Tibial nerve (tissue), 4 donors: ENCODE data around the gene THSD4. TPM values are rescaled to one million over a fixed set of nuclear protein-coding genes. Genes with fewer than 3 reads are reported as not detected.

Experiments
- DNase-seq, 2 donors: peaks; one replicate each; pipeline ENCODE4 v3.0.0-alpha.2; 2019; ENCODE audit warnings: low spot score in 2 of 2
- H3K27ac ChIP-seq, 4 donors: fragments of 200-600 bp; sonication (generic) in 3 of 4; one replicate each; pipeline ENCODE4 v1.5.1; 2017 to 2019; ENCODE audit warnings: mild to moderate bottlenecking in 1 of 4
- H3K27me3 ChIP-seq, 2 donors: fragments of 200-600 bp; sonication (generic) in 1 of 2; one replicate each; pipeline versions ENCODE4 v1.5.1 to v1.6.0; 2017 to 2019
- H3K36me3 ChIP-seq, 3 donors: fragments of 200-600 bp; sonication (generic); one replicate each; pipeline ENCODE4 v1.5.1; 2018 to 2019
- H3K4me1 ChIP-seq, 4 donors: fragments of 200-600 bp; sonication (generic) in 3 of 4; one replicate each; pipeline ENCODE4 v1.5.1; 2017 to 2019
- H3K4me3 ChIP-seq, 4 donors: fragments of 200-600 bp; sonication (generic) in 3 of 4; one replicate each; pipeline ENCODE4 v1.5.1; 2017 to 2019; ENCODE audit warnings: mild to moderate bottlenecking in 1 of 4, moderate library complexity in 1 of 4
- H3K9me3 ChIP-seq, 4 donors: fragments of 200-600 bp; sonication (generic) in 3 of 4; one replicate each; pipeline ENCODE4 v1.5.1; 2017 to 2019
- CTCF ChIP-seq, 5 experiments: fragments of 200-600 bp in 3 of 5; fragments of 450-650 bp in 2 of 5; sonication (generic) in 3 of 5; IDR thresholded peaks; one replicate each; pipeline ENCODE4 v1.5.1; 2016 to 2019; ENCODE audit warnings: antibody characterized with exemption in 5 of 5, mild to moderate bottlenecking in 3 of 5, moderate library complexity in 2 of 5
- EP300 ChIP-seq, 2 donors: sonication (generic); formaldehyde crosslinking; IDR thresholded peaks; one replicate each; pipeline ENCODE4 v1.6.1; 2017; ENCODE audit warnings: antibody characterized with exemption in 2 of 2, mild to moderate bottlenecking in 1 of 2
- POLR2A ChIP-seq, 2 donors: fragments of 450-650 bp; IDR thresholded peaks; one replicate each; pipeline ENCODE4 v1.6.1; 2017; ENCODE audit warnings: antibody characterized with exemption in 2 of 2, mild to moderate bottlenecking in 2 of 2, moderate library complexity in 2 of 2
- WGBS, 2 donors: methylation state at CpG; one replicate each; pipeline ENCODE4 v1.1.5; 2018; 5-methylcytosine and 5-hydroxymethylcytosine counted together
- total RNA-seq, 4 donors: library from RNA; depleted of rRNA; stranded (reverse); fragments of >200 nt; gene quantifications; one replicate each; pipeline ENCODE4 v1.1.0, GENCODE V29; 2016

THSD4 gene
- total RNA-seq, 4 donors from 2014 or later: 9.6 to 25.1 (median 21.2) TPM

GRCh38 chr15:71815301-71815700 lies 700.0 kb downstream of the THSD4 start:
- Histone ChIP-seq H3K9me3 (peaks cover 0 to 16% (median 0%) of the 10 kb centered on the region in 4 donors), H3K36me3 (peaks cover 0 to 21% (median 0%) of the 10 kb centered on the region in 3 donors), H3K27ac (no peak overlapping the region), H3K4me1 (no peaks in the 10 kb centered on the region), H3K27me3 (no peaks in the 10 kb centered on the region), H3K4me3 (no peak overlapping the region)
- TF ChIP-seq POLR2A (IDR thresholded peaks at IDR 0.05) (no peak), EP300 (IDR thresholded peaks at IDR 0.05) (no peak), CTCF (IDR thresholded peaks at IDR 0.05) (no peak)
- 90 to 92% methylated on average over 3 of the region's 3 CpGs for WGBS, 2 donors
- DNase-seq: no peak

DNA sequence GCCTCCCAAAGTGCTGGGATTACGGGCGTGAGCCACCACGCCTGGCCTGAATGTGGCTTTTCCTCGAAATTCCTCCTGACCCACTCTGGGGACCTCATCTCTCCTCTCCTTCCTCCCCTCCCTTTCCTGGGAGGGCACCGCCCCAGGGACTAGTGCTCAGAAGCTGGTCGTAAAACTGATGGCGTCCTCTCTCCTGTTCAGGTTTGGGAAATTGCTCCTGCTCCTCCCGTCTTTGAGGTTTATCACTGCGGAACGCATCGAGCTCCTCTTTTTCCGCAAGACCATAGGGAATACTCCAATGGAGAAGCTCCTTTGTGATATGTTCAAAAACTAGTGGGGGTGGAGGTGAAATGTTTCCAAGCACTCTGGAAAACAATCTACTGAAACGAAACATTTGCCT lies 702.1 kb downstream of the THSD4 start:
- peaks cover 0 to 41% (median 0%) of the 10 kb centered on the region in 3 donors for H3K36me3 ChIP-seq
- H3K9me3 ChIP-seq: peaks cover 0 to 36% (median 9%) of the 10 kb centered on the region in 4 donors
- no peak overlapping the region for H3K4me3 ChIP-seq
- 94 to 95% methylated on average over 13 of the region's 13 CpGs for WGBS, 2 donors
- no peak for TF ChIP-seq EP300 (IDR thresholded peaks at IDR 0.05)
- no peak for TF ChIP-seq POLR2A (IDR thresholded peaks at IDR 0.05)
- H3K27ac ChIP-seq: no peak overlapping the region
- H3K27me3 ChIP-seq: no peaks in the 10 kb centered on the region
- no peaks in the 10 kb centered on the region for H3K4me1 ChIP-seq
- no peak for DNase-seq

DNA sequence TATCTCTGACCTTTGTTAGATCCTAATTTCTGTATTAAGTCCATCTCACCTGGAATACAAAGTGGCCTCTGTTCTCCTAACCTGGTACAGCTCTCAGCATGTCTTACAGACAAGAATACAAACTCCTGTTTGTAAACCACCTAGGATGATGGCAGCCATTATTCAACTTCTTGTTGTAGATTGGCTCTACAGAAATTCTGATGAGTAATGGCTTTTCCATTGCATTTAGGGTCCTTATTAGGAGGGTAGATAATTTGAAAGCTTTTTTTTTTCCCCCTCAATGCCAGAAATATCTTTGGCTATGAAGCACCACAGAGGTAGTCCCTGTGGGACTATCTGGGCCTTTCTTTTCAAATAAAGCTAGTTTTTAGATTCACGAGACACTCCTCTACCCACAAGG lies 704.9 kb downstream of the THSD4 start:
- Histone ChIP-seq H3K27me3 (no peaks in the 10 kb centered on the region), H3K4me1 (no peaks in the 10 kb centered on the region), H3K27ac (no peak overlapping the region), H3K9me3 (peaks cover 0 to 57% (median 12%) of the 10 kb centered on the region in 4 donors), H3K4me3 (no peak overlapping the region), H3K36me3 (peaks cover 0 to 69% (median 0%) of the 10 kb centered on the region in 3 donors)
- TF ChIP-seq POLR2A (IDR thresholded peaks at IDR 0.05) (no peak), CTCF (IDR thresholded peaks at IDR 0.05) (no peak), EP300 (IDR thresholded peaks at IDR 0.05) (no peak)
- WGBS, 2 donors: 93 to 96% methylated on average over 1 of the region's 1 CpG
- DNase-seq: no peak

DNA sequence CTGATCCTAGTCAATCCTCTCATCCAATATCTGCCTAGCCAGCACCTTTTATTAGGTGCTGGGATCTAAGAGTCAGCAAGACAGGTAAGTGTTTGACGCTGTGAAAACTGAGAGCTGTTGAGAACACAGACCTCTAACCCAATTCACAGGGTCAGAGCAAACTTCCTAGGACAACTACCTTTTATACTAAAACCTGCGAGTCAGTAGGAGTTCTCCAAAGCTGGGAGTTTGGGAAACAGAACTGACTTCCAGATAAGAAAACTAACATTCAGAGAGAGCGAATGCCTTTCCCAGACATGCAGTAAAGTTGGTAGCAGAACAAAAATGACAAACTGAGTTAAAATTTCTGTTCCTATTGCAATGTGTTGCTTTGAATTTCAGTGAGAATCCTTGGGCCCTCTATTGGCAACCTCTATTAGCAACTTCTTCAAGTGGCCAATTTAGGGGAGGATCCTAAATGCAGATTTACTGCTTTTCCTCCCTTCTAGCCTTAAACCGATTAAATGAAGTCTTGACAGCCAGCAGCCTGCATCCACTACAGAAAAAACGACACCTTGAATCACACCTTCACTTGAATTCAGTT lies 706.4 kb downstream of the THSD4 start:
- peaks cover 5 to 84% (median 6%) of the 10 kb centered on the region in 3 donors for H3K36me3 ChIP-seq
- TF ChIP-seq CTCF (IDR thresholded peaks at IDR 0.05) (no peak), POLR2A (IDR thresholded peaks at IDR 0.05) (no peak), EP300 (IDR thresholded peaks at IDR 0.05) (no peak)
- H3K27me3 ChIP-seq: no peaks in the 10 kb centered on the region
- H3K27ac ChIP-seq: no peak overlapping the region
- no peaks in the 10 kb centered on the region for H3K4me1 ChIP-seq
- no peak overlapping the region for H3K4me3 ChIP-seq
- no peak for DNase-seq
- WGBS, 2 donors: 91 to 92% methylated on average over 5 of the region's 5 CpGs
- peaks cover 0 to 57% (median 12%) of the 10 kb centered on the region in 4 donors for H3K9me3 ChIP-seq

GRCh38 chr15:71822890-71823630 lies 707.8 kb downstream of the THSD4 start:
- no peak overlapping the region for H3K4me3 ChIP-seq
- peaks cover 5 to 98% (median 14%) of the 10 kb centered on the region in 3 donors for H3K36me3 ChIP-seq
- WGBS, 2 donors: 76 to 84% methylated on average over 3 of the region's 3 CpGs
- H3K27me3 ChIP-seq: no peaks in the 10 kb centered on the region
- H3K9me3 ChIP-seq: peaks cover 0 to 52% (median 12%) of the 10 kb centered on the region in 4 donors
- H3K27ac ChIP-seq: no peak overlapping the region
- H3K4me1 ChIP-seq: no peaks in the 10 kb centered on the region
- DNase-seq: no peak
- no peak for TF ChIP-seq EP300 (IDR thresholded peaks at IDR 0.05)
- TF ChIP-seq POLR2A (IDR thresholded peaks at IDR 0.05): no peak
- TF ChIP-seq CTCF (IDR thresholded peaks at IDR 0.05): no peak
